A549 (cell line): ENCODE measurements around the gene MAML3.

ENCODE experiments used
- CTCF ChIP-seq: fragments of >200 bp; sonication (Bioruptor Twin); formaldehyde crosslinking; IDR thresholded peaks from 3 replicates; pipeline ENCODE4 v1.5.1; 2016
- EP300 ChIP-seq, 2 experiments: fragments of >200 bp; sonication (Bioruptor Twin); formaldehyde crosslinking; IDR thresholded peaks; 2 replicates in 1 of 2; 3 replicates in 1 of 2; pipeline ENCODE4 v1.6.1; 2016 to 2017
- GATA3 ChIP-seq: IDR thresholded peaks from 2 replicates; pipeline ENCODE4 v1.6.1; 2012; ENCODE audit warnings: borderline replicate concordance
- JUN ChIP-seq, 2 experiments: fragments of >200 bp; sonication (Bioruptor Twin); formaldehyde crosslinking; IDR thresholded peaks; 2 replicates in 1 of 2; 3 replicates in 1 of 2; pipeline ENCODE4 v1.6.1; 2016 to 2017
- MAX ChIP-seq: IDR thresholded peaks from 2 replicates; pipeline ENCODE4 v1.6.1; 2012
- PHF8 ChIP-seq: fragments of 200-600 bp; sonication (generic); IDR thresholded peaks from 2 replicates; pipeline ENCODE4 v1.6.1; 2016; ENCODE audit warnings: low read depth, mild to moderate bottlenecking, antibody characterized with exemption, moderate library complexity, borderline replicate concordance
- POLR2A ChIP-seq: IDR thresholded peaks from 2 replicates; pipeline ENCODE4 v1.6.1; 2012; ENCODE audit warnings: mild to moderate bottlenecking, low read length
- RCOR1 ChIP-seq: fragments of 150-350 bp; IDR thresholded peaks from 2 replicates; pipeline ENCODE4 v1.6.1; 2014; ENCODE audit warnings: antibody characterized with exemption, low read length, low read depth
- TP53 ChIP-seq: fragments of 250-450 bp; sonication (Bioruptor Pico); IDR thresholded peaks from 2 replicates; pipeline ENCODE4 v1.5.0; 2021; ENCODE audit warnings: mild to moderate bottlenecking, moderate library complexity

- TF ChIP-seq TP53 (CRISPR knock-in tag) = no peak
- no peak for TF ChIP-seq MAX
- no peak for TF ChIP-seq CTCF
- TF ChIP-seq JUN (IDR thresholded peaks at IDR 0.05) = no peak
- no peak for TF ChIP-seq RCOR1
- no peak for TF ChIP-seq PHF8
- no peak for TF ChIP-seq EP300 (IDR thresholded peaks at IDR 0.05)
- no peak for TF ChIP-seq POLR2A
- TF ChIP-seq GATA3 = no peak
Observed at GRCh38 chr4:139795527-139796314, 358.3 kb downstream of the MAML3 start.
